Gastroesophageal sphincter (tissue), 4 donors: Measurements from ENCODE around the gene SRRM4. TPM values are rescaled to one million over a fixed set of nuclear protein-coding genes. Genes with fewer than 3 reads are reported as not detected.

ENCODE experiments used
- ATAC-seq: fragments of 150-250 bp; one replicate; pipeline ENCODE4 v1.9.1; 2016; ENCODE audit warnings: mild to moderate bottlenecking, moderate library complexity
- H3K27ac ChIP-seq, 4 donors: fragments of 200-600 bp; sonication (generic) in 3 of 4; 1 replicate in 3 of 4; 2 replicates in 1 of 4; pipeline ENCODE4 v1.5.1; 2016 to 2019
- H3K27me3 ChIP-seq: fragments of 200-600 bp; sonication (generic); one replicate; pipeline ENCODE4 v1.5.1; 2019
- H3K36me3 ChIP-seq, 2 donors: fragments of 200-600 bp; sonication (generic); one replicate each; pipeline ENCODE4 v1.5.1; 2019; ENCODE audit warnings: control low read depth in 1 of 2
- H3K4me1 ChIP-seq, 3 donors: fragments of 200-600 bp; sonication (generic); 1 replicate in 2 of 3; 2 replicates in 1 of 3; pipeline ENCODE4 v1.5.1; 2016 to 2019; ENCODE audit warnings: control low read depth in 2 of 3
- H3K4me3 ChIP-seq, 2 donors: fragments of 200-600 bp; sonication (generic); one replicate each; pipeline ENCODE4 v1.5.1; 2019; ENCODE audit warnings: mild to moderate bottlenecking in 1 of 2, moderate library complexity in 1 of 2
- H3K9me3 ChIP-seq, 3 donors: fragments of 200-600 bp; sonication (generic); one replicate each; pipeline ENCODE4 v1.5.1; 2017 to 2019; ENCODE audit warnings: control low read depth in 2 of 3
- EP300 ChIP-seq: sonication (generic); formaldehyde crosslinking; IDR thresholded peaks from one replicate; pipeline ENCODE4 v1.6.1; 2017; ENCODE audit warnings: antibody characterized with exemption, mild to moderate bottlenecking
- POLR2A ChIP-seq, 2 donors: fragments of 450-650 bp; IDR thresholded peaks; one replicate each; pipeline ENCODE4 v1.6.1; 2017; ENCODE audit warnings: antibody characterized with exemption in 2 of 2, mild to moderate bottlenecking in 2 of 2, moderate library complexity in 1 of 2
- POLR2AphosphoS5 ChIP-seq: sonication (generic); formaldehyde crosslinking; IDR thresholded peaks from one replicate; pipeline ENCODE4 v1.6.1; 2017; ENCODE audit warnings: antibody characterized with exemption
- WGBS, 2 donors: methylation state at CpG; one replicate each; pipeline ENCODE4 v1.1.5; 2018; ENCODE audit warnings: low coverage in 1 of 2; 5-methylcytosine and 5-hydroxymethylcytosine counted together
- total RNA-seq, 4 donors: library from RNA; depleted of rRNA; stranded (reverse); fragments of >200 nt; gene quantifications; one replicate each; pipeline ENCODE4 v1.1.0, GENCODE V29; 2016
- TF ChIP-seq, protein P1 (sequence below), 4 experiments: fragments of 200-600 bp in 2 of 4; fragments of 450-650 bp in 2 of 4; sonication (generic) in 1 of 4; IDR thresholded peaks; one replicate each; pipeline ENCODE4 v1.5.1; 2017 to 2019; ENCODE audit warnings: antibody characterized with exemption in 4 of 4, mild to moderate bottlenecking in 2 of 4, moderate library complexity in 2 of 4

The SRRM4 gene
- total RNA-seq, 4 donors from 2014 or later, result 0.04 TPM; not detected in 3

DNA sequence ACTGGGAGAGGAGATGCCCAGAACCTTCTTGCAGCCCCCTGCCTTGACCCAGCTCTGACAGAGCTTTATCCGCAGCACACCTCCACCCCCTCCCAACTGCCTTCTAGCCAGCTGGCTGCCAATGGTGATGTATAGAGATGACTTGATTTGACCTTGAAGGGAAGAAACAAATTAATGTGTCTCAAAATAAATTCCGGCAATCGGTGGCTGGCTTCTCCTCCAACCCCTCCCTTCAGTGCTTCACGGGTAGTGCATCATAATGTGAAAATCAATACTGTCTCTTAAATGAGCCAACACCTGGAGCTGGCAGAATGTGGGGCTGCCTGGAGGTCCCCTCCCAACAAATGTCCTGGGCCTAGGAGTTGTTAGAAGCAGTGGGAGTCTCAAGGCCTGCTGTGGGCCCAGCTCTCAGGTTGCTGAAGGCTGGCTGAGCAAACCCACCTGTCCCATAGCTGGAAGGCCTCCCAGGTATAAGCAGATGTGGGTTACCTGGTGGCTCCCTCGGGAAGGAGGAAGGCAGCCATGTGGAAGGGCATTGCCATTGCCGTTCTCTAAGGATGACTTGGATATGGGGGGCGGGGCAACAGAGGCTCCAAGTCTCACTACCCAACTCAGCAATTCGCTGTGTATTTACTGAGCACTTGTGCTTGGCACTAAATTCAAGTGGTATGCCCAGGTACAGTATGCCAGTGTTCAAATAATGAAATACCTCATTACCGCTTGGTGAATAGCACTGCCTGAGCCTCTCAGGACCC is 220.6 kb downstream of the SRRM4 start:
- no peaks in the 10 kb centered on the region for H3K9me3 ChIP-seq
- WGBS, 2 donors, result 81 to 88% methylated on average over 5 of the region's 9 CpGs
- H3K36me3 ChIP-seq, result no peaks in the 10 kb centered on the region
- H3K27ac ChIP-seq, result peak overlapping the region in 2 of 4 donors; percentile 30 to 43
- ATAC-seq, result no peak
- no peak overlapping the region for H3K4me3 ChIP-seq
- TF ChIP-seq EP300 (no peak), POLR2A (IDR thresholded peaks at IDR 0.05) (no peak), POLR2AphosphoS5 (no peak)
- TF ChIP-seq, protein P1, sequence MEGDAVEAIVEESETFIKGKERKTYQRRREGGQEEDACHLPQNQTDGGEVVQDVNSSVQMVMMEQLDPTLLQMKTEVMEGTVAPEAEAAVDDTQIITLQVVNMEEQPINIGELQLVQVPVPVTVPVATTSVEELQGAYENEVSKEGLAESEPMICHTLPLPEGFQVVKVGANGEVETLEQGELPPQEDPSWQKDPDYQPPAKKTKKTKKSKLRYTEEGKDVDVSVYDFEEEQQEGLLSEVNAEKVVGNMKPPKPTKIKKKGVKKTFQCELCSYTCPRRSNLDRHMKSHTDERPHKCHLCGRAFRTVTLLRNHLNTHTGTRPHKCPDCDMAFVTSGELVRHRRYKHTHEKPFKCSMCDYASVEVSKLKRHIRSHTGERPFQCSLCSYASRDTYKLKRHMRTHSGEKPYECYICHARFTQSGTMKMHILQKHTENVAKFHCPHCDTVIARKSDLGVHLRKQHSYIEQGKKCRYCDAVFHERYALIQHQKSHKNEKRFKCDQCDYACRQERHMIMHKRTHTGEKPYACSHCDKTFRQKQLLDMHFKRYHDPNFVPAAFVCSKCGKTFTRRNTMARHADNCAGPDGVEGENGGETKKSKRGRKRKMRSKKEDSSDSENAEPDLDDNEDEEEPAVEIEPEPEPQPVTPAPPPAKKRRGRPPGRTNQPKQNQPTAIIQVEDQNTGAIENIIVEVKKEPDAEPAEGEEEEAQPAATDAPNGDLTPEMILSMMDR (IDR thresholded peaks at IDR 0.05), result no peak
- peaks cover 0 to 72% (median 24%) of the 10 kb centered on the region in 3 donors for H3K4me1 ChIP-seq
- no peaks in the 10 kb centered on the region for H3K27me3 ChIP-seq

DNA sequence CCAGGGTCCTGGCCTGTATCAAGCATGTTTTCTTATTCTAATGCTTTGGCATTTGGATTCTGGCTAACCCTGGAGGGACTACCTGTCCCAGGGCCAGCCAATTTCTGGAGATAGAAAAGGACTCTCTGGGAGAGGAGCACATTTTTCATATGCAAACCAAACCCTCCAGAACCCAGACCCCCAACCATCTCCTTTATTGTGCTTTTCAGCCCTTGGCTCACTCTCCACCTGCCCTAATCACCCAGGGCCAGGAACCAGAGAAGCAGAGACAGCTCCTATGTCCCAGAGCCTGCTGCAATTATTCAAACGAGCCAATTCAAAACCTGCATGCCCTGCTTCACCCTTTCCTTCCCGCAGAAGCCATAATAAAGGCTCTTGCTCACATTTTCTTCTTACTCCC is 221.2 kb downstream of the SRRM4 start:
- Histone ChIP-seq H3K27me3 (no peaks in the 10 kb centered on the region), H3K4me1 (peaks cover 0 to 73% (median 28%) of the 10 kb centered on the region in 3 donors), H3K27ac (peak overlapping the region in 2 of 4 donors; percentile 30 to 43), H3K4me3 (no peak overlapping the region), H3K9me3 (no peaks in the 10 kb centered on the region), H3K36me3 (no peaks in the 10 kb centered on the region)
- no peak for TF ChIP-seq POLR2AphosphoS5
- TF ChIP-seq, protein P1 (IDR thresholded peaks at IDR 0.05), result no peak
- no peak for TF ChIP-seq EP300
- no peak for TF ChIP-seq POLR2A (IDR thresholded peaks at IDR 0.05)
- WGBS, 2 donors, result 22 to 49% methylated on average over 2 of the region's 2 CpGs
- no peak for ATAC-seq

DNA sequence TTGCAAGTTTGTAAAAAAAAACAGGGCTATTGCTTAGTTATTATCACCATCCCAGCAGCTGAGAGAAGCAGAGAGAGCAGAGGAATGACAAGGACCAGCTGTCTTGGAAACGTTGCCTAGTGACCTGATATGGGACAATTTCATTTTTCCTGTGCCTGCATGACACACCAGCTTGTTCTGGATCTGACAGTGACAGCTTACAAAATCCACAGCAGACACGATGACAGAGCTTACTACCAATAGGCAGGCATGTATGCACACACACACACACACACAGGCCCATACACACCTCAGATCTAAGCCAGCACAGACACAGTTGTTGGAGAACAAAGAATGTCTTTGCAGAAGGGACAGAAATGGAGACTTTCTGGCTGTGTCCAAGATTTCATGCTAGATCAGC is 222.8 kb downstream of the SRRM4 start:
- ATAC-seq, result peak; percentile 42
- 0 to 19% methylated on average over 1 to 2 of the region's 2 CpGs for WGBS, 2 donors

DNA sequence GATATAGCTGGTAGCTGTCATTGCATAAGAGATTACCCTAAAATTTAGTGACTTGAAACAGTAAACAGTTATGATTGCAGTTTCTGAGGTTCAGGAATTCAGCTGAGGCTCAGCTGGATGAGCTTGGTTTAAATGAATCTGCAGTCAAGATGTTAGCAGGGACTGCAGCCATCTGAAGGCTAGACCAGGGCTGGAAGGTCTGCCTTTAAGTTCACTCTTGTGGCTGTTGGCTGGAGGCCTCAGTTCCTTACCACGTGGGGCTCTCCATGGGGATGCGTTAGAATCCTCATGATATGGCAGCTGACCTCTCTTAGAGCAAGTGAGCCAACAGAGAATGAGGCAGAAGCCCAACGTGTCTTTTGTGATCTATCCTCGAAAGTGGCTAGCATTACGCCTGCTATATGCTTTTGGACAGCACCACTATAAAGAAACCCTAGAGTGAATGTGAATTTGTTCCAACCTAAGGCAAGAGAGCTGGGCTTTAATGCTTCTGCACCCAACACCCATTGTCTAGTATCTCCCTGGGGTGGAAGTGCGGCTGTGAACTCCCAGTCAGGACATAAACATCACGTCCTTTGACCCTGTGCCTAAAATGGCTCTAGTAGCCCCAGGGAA is 223.4 kb downstream of the SRRM4 start:
- H3K9me3 ChIP-seq, result no peaks in the 10 kb centered on the region
- no peaks in the 10 kb centered on the region for H3K36me3 ChIP-seq
- no peak overlapping the region for H3K4me3 ChIP-seq
- 33 to 52% methylated on average over 2 to 4 of the region's 7 CpGs for WGBS, 2 donors
- peaks cover 0 to 74% (median 25%) of the 10 kb centered on the region in 3 donors for H3K4me1 ChIP-seq
- H3K27me3 ChIP-seq, result no peaks in the 10 kb centered on the region
- peak overlapping the region; percentile 2 to 87 (median 78) for H3K27ac ChIP-seq
- no peak for TF ChIP-seq POLR2AphosphoS5
- TF ChIP-seq EP300, result no peak
- TF ChIP-seq POLR2A (IDR thresholded peaks at IDR 0.05), result no peak
- TF ChIP-seq, protein P1 (IDR thresholded peaks at IDR 0.05), result no peak
- peak; percentile 3 for ATAC-seq

More for the DNA sequence above, 222.8 kb downstream of the SRRM4 start:
- Histone ChIP-seq H3K27ac (peak overlapping the region; percentile 2 to 87 (median 78)), H3K4me1 (peaks cover 0 to 73% (median 25%) of the 10 kb centered on the region in 3 donors), H3K9me3 (no peaks in the 10 kb centered on the region), H3K36me3 (no peaks in the 10 kb centered on the region), H3K27me3 (no peaks in the 10 kb centered on the region), H3K4me3 (no peak overlapping the region)
- TF ChIP-seq POLR2A (IDR thresholded peaks at IDR 0.05) (no peak), POLR2AphosphoS5 (no peak), EP300 (no peak)
- TF ChIP-seq, protein P1 (IDR thresholded peaks at IDR 0.05), result no peak
